Measurements from ENCODE around the gene PCF11.

DNA sequence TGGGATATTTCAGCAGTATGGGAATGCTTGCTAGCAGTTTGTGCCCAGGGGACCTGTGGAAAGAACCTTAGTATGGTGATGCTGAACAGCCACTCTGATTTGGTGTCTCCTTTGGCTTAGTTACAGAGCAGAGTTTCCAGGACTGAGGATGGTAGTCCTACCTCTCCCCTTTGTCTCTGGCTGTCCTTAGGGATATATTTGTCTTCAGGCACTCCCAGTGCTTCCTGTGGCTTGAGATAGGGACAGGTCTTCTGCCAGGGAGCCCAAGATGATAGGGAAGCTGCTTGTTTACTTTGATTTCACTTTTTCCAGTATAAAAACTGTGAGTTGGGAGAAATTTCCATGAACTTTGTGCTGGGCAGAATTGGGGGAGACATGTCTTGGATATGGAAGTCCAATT lies 64.8 kb downstream of the PCF11 start:
- TF ChIP-seq CTCF (IDR thresholded peaks at IDR 0.05) (no peak), POLR2AphosphoS5 (IDR thresholded peaks at IDR 0.05) (no peak), POLR2A (IDR thresholded peaks at IDR 0.05) (no peak), EP300 (IDR thresholded peaks at IDR 0.05) (no peak)

All from upper lobe of left lung (tissue), 4 donors.